HL-60 (cell line): ENCODE data around the gene ITPRIP.

Experiments used
- POLR2AphosphoS5 ChIP-seq: IDR thresholded peaks from 2 replicates; pipeline ENCODE4 v1.6.1; 2012; ENCODE audit warnings: low read depth
- TF ChIP-seq, protein P1 (sequence below): IDR thresholded peaks from one replicate; pipeline ENCODE4 v1.5.1; 2011; ENCODE audit warnings: low read length, control low read depth, inconsistent platforms; ENCODE audit not compliant: insufficient read depth

DNA sequence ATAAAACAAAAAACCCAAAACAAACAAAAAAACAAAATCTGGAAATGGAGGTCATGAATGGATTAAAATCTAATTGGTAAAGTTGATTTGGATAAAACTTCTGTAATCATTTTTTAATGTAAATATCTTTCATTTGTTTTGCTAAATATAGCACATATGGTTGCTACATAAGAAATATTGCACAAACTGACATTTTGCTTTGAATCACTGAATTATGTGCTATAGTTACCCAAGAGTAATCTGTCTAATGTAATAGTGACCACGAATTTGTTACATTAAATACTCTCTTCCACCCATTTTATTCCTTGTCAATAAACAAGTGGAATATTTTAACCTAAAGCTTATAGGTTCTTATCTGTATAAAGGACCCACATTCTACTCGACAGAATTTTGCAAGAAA is 21.5 kb upstream of the ITPRIP start:
- TF ChIP-seq, protein P1, sequence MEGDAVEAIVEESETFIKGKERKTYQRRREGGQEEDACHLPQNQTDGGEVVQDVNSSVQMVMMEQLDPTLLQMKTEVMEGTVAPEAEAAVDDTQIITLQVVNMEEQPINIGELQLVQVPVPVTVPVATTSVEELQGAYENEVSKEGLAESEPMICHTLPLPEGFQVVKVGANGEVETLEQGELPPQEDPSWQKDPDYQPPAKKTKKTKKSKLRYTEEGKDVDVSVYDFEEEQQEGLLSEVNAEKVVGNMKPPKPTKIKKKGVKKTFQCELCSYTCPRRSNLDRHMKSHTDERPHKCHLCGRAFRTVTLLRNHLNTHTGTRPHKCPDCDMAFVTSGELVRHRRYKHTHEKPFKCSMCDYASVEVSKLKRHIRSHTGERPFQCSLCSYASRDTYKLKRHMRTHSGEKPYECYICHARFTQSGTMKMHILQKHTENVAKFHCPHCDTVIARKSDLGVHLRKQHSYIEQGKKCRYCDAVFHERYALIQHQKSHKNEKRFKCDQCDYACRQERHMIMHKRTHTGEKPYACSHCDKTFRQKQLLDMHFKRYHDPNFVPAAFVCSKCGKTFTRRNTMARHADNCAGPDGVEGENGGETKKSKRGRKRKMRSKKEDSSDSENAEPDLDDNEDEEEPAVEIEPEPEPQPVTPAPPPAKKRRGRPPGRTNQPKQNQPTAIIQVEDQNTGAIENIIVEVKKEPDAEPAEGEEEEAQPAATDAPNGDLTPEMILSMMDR: no peak
- no peak for TF ChIP-seq POLR2AphosphoS5
